Right lobe of liver (tissue), 6 donors: ENCODE measurements around the gene CALHM1. TPM values are rescaled to one million over a fixed set of nuclear protein-coding genes. Genes with fewer than 3 reads are reported as not detected.

Experiments used
- ATAC-seq, 4 donors: fragments of 200-7000 bp; cut with Tn5 transposase; one replicate each; pipeline ENCODE4 v1.9.1; 2020; ENCODE audit warnings: mild to moderate bottlenecking in 4 of 4, moderate library complexity in 4 of 4
- DNase-seq, 3 donors: peaks; one replicate each; pipeline ENCODE4 v3.0.0-alpha.2; 2020
- H3K27ac ChIP-seq, 3 donors: fragments of 200-600 bp; one replicate each; pipeline ENCODE4 v1.8.0; 2022
- H3K27me3 ChIP-seq, 2 donors: fragments of 200-600 bp; one replicate each; pipeline ENCODE4 v1.8.0; 2022
- H3K36me3 ChIP-seq, 4 donors: fragments of 200-600 bp; sonication (generic) in 1 of 4; one replicate each; pipeline versions ENCODE4 v1.5.1 to v1.8.0; 2017 to 2022; ENCODE audit warnings: control low read depth in 1 of 4
- H3K4me1 ChIP-seq, 4 donors: fragments of 200-600 bp; sonication (generic) in 1 of 4; one replicate each; pipeline versions ENCODE4 v1.5.1 to v1.8.0; 2017 to 2022; ENCODE audit warnings: control low read depth in 1 of 4
- H3K4me3 ChIP-seq, 3 donors: fragments of 200-600 bp; one replicate each; pipeline ENCODE4 v1.8.0; 2022
- H3K9me3 ChIP-seq, 4 donors: fragments of 200-600 bp; sonication (generic) in 1 of 4; one replicate each; pipeline versions ENCODE4 v1.5.1 to v1.8.0; 2017 to 2022; ENCODE audit warnings: control low read depth in 1 of 4
- CTCF ChIP-seq, 4 donors: fragments of 200-600 bp in 3 of 4; fragments of 450-650 bp in 1 of 4; IDR thresholded peaks; one replicate each; pipeline versions ENCODE4 v1.5.1 to v1.8.0; 2016 to 2022; ENCODE audit warnings: antibody characterized with exemption in 4 of 4, mild to moderate bottlenecking in 2 of 4
- POLR2A ChIP-seq: fragments of 450-650 bp; IDR thresholded peaks from one replicate; pipeline ENCODE4 v1.6.1; 2017; ENCODE audit warnings: antibody characterized with exemption, mild to moderate bottlenecking
- WGBS: methylation state at CpG from one replicate; pipeline ENCODE4 v1.1.6; 2018; ENCODE audit warnings: low coverage, low lambda C conversion rate; ENCODE audit not compliant: insufficient coverage; ENCODE audit errors: missing lambda C conversion rate; 5-methylcytosine and 5-hydroxymethylcytosine counted together
- intact Hi-C, 2 donors: fragments of 100-400 bp; cut with DNase I; formaldehyde crosslinking; loops; one replicate each; pipeline versions ENCODE4 v1.11.2 to v1.14.1; 2022
- total RNA-seq, 6 experiments: library from RNA; depleted of rRNA in 2 of 6; stranded (reverse); fragments of >200 nt in 2 of 6; fragmentation: NEBNext Ultra II Directional in 3 of 6; extraction: Animal tissue kit (Norgen Biotek cat#: 25700) in 3 of 6; gene quantifications; one replicate each; pipeline versions ENCODE4 v1.1.0 to v1.2.4, GENCODE V29; 2016 to 2023
- donor health status: DM: no; HTN: yes; CAD: no.
- donor health status: DM: no; HTN: no; CAD: no.
- donor health status: DM: no; HTN: no; CAD: no.
- donor health status: DM: no; HTN: yes; CAD: no.
- donor health status: DM: no; HTN: yes; CAD: no.

The CALHM1 gene
- total RNA-seq, 6 experiments from 2014 or later = not detected

GRCh38 chr10:103502849-103503660, 44.4 kb upstream of the CALHM1 start:
- no peak overlapping the region for H3K27ac ChIP-seq
- no peaks in the 10 kb centered on the region for H3K27me3 ChIP-seq
- H3K36me3 ChIP-seq = no peaks in the 10 kb centered on the region
- H3K4me1 ChIP-seq = no peaks in the 10 kb centered on the region
- no peaks in the 10 kb centered on the region for H3K9me3 ChIP-seq
- H3K4me3 ChIP-seq = no peak overlapping the region
- TF ChIP-seq CTCF (IDR thresholded peaks at IDR 0.05) (no peak), POLR2A (no peak)
- DNase-seq (no peak), ATAC-seq (no peak)
- intact Hi-C loops = no loop called here
- WGBS = 79% methylated on average over 7 of the region's 13 CpGs

- no peak overlapping the region for H3K27ac ChIP-seq
- no peaks in the 10 kb centered on the region for H3K4me1 ChIP-seq
- no peak for TF ChIP-seq POLR2A
- no peak for TF ChIP-seq CTCF (IDR thresholded peaks at IDR 0.05)
- H3K27me3 ChIP-seq = no peaks in the 10 kb centered on the region
- no peaks in the 10 kb centered on the region for H3K9me3 ChIP-seq
- H3K4me3 ChIP-seq = no peak overlapping the region
- ATAC-seq (no peak), DNase-seq (no peak)
- intact Hi-C loops = no loop called here
- no peaks in the 10 kb centered on the region for H3K36me3 ChIP-seq
- WGBS = 89% methylated on average over 3 of the region's 3 CpGs
These were observed 42.5 kb upstream of the CALHM1 start for GRCh38 chr10:103501186-103501585.

- no peaks in the 10 kb centered on the region for H3K27me3 ChIP-seq
- WGBS = 70% methylated on average over 3 of the region's 6 CpGs
These were observed 41.8 kb upstream of the CALHM1 start for GRCh38 chr10:103500481-103500880.

GRCh38 chr10:103499881-103500280, 41.2 kb upstream of the CALHM1 start:
- TF ChIP-seq CTCF (IDR thresholded peaks at IDR 0.05) = no peak
- TF ChIP-seq POLR2A = no peak
- Histone ChIP-seq H3K4me1 (no peaks in the 10 kb centered on the region), H3K27me3 (peaks cover 0 to 5% of the 10 kb centered on the region in 2 donors), H3K36me3 (no peaks in the 10 kb centered on the region), H3K4me3 (no peak overlapping the region), H3K27ac (no peak overlapping the region), H3K9me3 (no peaks in the 10 kb centered on the region)
- intact Hi-C loops = no loop called here
- 56% methylated on average over 7 of the region's 7 CpGs for WGBS
- ATAC-seq (no peak), DNase-seq (no peak)

More at GRCh38 chr10:103500481-103500880, 41.8 kb upstream of the CALHM1 start:
- no peaks in the 10 kb centered on the region for H3K36me3 ChIP-seq
- H3K27ac ChIP-seq = no peak overlapping the region
- ATAC-seq (no peak), DNase-seq (no peak)
- H3K4me3 ChIP-seq = no peak overlapping the region
- H3K9me3 ChIP-seq = no peaks in the 10 kb centered on the region
- H3K4me1 ChIP-seq = no peaks in the 10 kb centered on the region
- intact Hi-C loops = no loop called here
- TF ChIP-seq CTCF (IDR thresholded peaks at IDR 0.05) = no peak
- TF ChIP-seq POLR2A = no peak
